HG03025 (cell line): ENCODE measurements around the gene SLC16A7.

Experiments used
- ATAC-seq: cut with Tn5 transposase; IDR thresholded peaks from one replicate; pipeline ENCODE4 v1.9.1; 2021; ENCODE audit warnings: mild to moderate bottlenecking, moderate library complexity; ENCODE audit not compliant: unreplicated experiment, low FRiP score

SLC16A7 gene

GRCh38 chr12:59620326-59620725 lies 24.5 kb downstream of the SLC16A7 start:
- no peak for ATAC-seq

GRCh38 chr12:59624732-59625460 lies 29.1 kb downstream of the SLC16A7 start:
- no peak for ATAC-seq

DNA sequence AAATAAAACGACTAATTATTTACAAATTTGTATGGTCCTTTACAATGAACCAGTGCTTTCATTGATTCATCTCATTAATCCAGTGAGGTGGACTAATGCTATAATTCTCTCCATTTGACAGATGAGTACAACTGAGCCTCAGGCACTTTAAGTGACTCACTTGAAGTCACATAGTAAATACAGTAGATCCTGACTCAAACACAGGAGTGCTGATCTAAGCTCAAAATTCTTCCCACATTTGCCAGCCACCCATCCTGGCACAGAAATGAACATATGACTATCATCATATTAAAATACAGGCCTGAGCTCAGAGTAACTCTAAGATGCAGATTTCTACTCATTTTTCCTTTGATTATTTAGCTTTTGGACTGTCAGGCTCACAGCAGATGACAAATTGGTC lies 30.6 kb downstream of the SLC16A7 start:
- no peak for ATAC-seq

DNA sequence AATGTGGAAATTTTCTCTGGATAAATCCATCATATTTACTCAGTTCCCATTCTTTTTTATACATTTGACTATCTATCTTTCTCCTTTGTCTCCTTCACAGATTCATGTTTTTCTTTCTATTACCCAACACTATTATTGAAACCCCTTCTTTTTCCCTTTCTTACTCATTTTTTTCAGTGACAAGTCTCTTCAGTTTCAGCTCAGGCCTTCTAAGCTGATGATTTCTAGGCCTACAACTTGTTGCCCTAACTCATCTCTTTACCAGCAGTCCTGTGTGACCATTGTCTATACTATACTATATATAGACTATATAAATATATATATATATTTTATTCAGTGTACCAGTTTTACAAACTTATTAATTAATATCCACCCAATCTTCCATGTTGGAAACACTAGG lies 31.8 kb downstream of the SLC16A7 start:
- ATAC-seq, result no peak

- no peak for ATAC-seq
Measured at GRCh38 chr12:59629890-59630289, 34.1 kb downstream of the SLC16A7 start.

DNA sequence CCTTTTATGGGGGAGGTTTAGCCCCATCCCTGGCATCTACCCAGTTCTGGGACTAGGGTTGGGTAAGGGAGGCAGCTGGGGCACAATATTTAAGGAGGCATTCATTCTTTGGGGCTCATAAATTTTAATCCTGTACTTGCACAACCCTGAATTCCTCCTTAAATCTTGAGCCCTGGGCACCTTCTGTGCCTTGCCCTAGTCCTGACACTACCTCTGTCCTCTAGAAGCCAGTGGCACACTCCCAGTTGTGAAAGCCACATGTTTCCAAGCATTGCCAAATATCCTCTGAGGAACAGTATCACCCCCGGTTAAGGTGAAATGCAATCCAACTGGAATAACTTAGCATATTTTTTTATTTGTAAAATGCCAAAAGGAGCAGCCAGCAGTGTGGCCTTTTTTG lies 36.6 kb downstream of the SLC16A7 start:
- no peak for ATAC-seq

DNA sequence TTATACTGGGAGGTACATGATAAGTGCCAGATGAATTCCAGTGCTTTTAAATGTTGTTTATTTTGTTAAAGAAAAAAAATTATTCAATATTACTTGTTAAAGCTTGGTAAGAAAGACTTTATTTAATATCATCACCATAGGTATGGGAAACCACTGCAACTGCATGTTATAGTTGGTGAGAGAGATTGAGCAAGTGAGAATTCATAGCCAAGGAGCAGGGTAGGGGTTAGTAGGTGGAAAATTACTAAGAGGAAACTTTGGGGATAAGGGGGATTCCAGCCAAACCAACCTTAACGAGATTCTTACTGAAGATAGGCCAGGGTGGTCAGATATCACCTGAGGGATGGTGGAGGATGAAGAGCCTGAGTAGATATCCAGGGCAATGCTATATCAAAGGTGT lies 38.4 kb downstream of the SLC16A7 start:
- ATAC-seq, result no peak

DNA sequence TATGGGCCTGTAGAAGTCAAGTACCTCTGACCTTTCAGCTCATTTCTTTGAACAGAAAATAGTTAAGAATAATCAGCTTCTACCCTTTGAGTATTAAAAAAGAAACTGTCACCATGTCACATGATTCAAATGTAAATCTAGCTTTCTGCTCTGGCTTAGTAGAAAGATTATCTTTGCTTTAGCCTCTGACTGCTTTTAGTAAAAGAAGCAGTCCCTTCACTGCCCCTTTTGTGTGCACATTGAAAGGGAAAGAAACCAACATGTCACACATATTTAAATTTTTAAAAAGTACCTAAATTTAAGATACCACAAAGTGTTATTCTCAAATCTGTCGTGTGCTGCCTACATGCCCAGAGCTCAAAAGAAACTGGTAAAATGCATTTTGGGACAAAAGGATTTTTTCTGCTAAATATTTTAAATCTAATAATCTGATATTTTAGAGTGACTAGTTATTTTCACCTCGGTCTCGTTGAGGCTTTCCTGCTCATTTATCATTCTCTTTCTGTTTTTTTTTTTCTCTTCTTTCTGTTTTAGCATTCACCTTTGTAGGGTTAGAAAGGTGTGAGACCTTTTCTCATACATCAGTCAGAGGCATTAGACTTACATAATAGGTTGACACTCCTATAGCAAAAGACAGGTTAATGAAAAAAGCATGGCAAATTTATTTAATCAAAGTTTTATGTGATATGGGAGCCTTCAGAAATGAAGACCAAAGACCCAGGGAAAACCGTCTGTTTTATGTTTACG lies 41.3 kb downstream of the SLC16A7 start:
- ATAC-seq, result no peak

DNA sequence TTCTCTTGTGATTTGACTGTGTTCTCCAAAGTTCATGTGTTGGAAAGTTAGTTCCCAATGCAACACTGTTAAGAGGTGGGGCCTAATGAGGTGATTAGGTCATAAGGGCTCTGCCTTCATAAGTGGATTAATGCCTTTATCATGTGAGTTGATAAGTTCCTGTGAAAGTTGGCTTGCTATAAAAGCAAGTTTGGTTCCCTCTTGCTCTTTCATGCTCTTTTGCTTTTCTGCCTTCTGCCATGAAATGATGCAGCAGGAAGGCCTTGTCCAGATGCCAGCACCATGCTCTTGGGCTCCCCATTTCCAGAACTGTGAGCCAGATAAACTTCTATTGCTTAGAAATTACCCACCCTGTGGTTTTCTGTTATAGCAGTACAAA lies 41.9 kb downstream of the SLC16A7 start:
- no peak for ATAC-seq

- no peak for ATAC-seq
Measured at GRCh38 chr12:59643550-59643949, 47.7 kb downstream of the SLC16A7 start.

DNA sequence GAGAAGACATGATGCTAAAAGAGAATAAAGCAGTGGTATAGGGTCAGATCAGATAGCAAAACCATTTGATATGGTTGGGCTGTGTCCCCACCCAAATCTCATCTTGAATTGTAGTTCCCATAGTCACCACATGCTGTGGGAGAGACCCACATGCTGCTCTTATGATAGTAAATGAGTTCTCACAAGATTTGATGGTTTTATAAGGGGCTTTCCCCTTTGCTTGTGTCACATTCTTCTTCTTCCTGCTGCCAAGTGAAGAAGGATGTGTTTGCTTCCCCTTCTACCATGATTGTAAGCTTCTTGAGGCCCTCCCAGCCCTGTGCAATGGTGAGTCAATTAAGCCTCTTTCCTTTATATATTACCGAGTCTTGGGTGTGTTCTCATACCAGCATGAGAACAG lies 49.4 kb downstream of the SLC16A7 start:
- ATAC-seq, result no peak

- ATAC-seq, result no peak
Measured at GRCh38 chr12:59646636-59647035, 50.8 kb downstream of the SLC16A7 start.

DNA sequence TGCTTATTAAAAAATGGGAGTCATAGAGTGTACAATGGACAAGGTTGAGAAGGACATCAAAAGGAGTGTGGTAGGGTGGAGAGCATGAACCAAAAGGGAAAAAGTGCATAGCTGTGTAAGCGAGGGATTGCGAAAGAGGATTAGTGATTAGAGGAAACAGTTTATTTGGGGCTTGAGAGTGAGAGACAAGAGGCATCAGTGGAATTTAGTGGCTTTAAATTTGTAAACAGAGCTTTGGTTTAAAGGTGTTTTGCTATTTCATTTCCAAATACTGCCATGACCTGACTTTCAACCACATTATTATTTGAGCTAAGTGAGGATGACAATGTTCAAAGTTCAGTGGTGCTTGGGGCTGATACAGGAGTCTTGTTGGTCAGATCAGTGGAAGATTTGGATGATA lies 53.4 kb downstream of the SLC16A7 start:
- no peak for ATAC-seq

DNA sequence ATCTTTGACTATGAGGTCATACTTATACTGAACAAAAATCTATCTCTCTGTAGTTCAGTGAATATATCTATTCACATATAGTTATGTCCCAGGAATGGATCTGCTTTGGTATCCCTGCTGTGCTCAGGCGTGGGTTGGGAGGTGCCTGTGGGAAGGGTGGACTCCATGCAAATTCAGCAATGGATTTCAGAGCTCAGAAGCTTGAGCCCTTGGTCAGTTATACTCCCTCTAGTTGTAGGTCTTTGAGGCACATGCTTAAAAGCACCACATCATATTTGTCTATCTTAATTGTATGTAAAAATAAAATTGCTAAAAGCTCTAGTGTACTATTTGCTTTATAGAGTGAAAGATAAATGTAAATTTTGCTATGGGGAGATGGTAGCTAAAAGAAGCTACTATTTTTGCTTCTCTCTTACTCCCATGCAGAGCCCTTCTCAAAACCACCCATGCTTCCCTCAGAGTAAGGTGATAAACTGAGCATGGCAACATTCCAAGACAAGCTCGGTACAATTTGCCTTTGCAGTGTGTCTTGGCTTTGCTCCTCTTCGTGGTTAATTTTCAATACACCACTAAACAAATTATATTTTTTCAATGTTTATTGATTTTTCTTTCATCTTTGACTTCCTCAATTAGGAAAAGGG lies 54.9 kb downstream of the SLC16A7 start:
- ATAC-seq, result no peak

DNA sequence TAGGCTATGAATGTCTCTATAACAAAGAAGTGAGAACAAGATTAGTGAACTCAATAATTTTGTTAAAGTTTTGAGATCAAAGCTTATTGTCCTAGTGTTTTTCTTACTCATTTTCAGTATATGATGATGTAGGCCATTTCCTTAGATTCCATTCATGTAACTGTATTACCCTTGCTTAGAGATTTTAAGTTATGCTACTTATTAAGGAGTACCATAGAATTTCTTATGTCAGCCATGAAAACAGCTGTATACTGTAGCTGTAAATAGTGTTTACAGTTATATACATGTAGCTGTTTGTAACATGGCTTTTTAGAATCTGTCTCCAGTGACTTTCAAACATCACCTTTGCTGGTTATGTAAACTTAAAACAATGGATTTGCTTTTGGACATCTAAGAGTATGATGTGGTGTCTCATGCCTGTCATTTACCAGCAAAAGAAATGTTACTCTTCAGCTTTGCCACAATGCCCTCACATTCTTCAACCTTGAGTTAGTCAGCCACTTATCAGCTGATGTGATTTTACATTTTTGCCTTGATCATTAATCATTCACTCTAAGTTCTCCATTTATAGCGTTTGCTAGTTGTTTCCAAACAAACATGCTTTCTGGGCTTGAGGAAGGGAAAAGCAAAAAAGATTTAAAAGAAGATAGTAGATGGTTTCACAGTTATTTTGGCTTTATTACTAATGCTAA lies 55.5 kb downstream of the SLC16A7 start:
- ATAC-seq, result no peak

- no peak for ATAC-seq
Measured at GRCh38 chr12:59652130-59652529, 56.3 kb downstream of the SLC16A7 start.

DNA sequence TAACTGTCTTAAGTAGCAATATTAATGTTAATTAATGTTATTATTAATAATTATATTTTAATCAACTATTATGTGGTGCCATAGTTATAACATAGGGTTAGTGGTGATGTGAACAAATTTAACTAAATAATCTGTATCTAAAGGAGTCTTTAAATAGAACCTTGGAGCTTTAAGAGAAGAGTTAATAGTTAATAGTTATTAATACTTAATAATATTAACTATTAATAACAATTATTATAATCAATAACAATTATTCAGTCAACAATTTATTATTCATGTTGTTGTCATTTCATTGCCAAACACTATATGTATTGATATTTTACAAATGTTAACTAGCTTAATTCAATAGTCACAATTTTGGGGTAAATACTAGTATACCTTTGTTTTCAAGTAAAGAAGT lies 58.2 kb downstream of the SLC16A7 start:
- no peak for ATAC-seq

DNA sequence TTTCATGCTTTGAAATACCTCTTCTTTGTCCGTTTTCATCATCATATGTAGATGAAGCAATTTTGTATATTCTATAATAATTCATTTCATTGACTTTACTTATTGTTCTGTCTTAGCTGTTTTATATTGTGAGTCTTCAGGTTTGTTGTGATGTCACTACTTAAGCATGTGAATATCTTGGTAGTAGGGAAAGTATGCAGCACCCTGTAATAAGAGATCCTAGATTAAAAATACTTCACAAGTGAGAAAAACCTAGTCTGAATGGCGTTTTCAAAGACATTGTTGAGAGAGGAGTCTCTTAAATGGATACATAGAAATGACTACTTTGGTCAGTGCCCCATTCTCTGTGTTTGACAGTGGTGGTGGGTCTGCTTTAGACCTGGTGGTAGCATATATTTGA lies 61.4 kb downstream of the SLC16A7 start:
- no peak for ATAC-seq

GRCh38 chr12:59657711-59658110 lies 61.9 kb downstream of the SLC16A7 start:
- ATAC-seq, result no peak

GRCh38 chr12:59660148-59660547 lies 64.3 kb downstream of the SLC16A7 start:
- ATAC-seq, result no peak

DNA sequence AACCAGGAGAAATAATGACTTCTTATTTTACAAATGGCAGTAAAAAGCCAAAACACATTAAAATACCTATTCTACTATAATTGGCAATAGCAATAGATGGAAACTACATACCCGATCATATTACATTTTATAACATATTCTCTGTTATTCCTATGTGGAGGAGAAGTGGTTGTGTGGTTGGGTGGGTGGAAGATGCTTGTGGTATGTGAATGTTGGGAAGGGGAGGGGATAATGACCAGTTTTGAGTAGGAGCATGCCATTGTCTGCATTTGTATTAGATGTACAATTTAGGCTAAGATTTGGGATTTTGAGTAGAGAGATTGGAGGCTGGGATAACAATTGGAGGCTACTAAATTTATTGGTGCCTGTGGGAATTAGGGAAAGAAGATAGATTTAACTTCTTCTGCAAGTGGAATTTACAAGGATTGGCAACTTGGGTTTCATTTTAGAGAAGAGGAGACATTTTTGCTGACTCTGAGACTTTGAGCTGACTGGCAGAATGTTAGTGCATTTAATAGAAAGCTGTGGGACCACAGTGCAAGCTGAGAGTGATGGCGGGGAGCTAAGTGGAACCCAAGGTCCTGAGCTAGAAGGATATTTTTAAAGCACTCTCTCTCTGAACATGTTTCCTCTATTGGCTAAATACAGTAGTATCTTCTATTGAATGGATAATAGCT lies 65.2 kb downstream of the SLC16A7 start:
- no peak for ATAC-seq
